ENCODE results near the gene CFL2.

DNA sequence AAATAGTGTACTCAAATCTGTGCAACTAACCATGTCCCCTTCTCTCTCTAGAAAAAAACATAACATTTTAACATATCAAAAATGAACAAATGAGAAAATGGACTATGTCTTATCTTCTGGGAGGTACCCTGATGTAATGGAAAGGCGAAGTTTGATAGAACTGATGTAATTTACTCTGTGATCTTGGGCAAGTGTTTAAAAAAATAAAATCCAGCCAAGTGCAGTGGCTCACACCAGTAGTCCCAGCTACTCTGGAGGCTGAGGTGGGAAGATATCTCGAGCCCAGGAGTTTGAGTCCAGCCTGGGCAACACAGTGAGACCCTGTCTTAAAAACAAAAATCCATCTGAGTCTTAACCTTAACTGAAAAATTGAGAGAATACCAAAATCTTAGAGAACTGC lies 35.8 kb upstream of the CFL2 start:
- no peak for TF ChIP-seq POLR2A (IDR thresholded peaks at IDR 0.05)
- TF ChIP-seq, protein P1, sequence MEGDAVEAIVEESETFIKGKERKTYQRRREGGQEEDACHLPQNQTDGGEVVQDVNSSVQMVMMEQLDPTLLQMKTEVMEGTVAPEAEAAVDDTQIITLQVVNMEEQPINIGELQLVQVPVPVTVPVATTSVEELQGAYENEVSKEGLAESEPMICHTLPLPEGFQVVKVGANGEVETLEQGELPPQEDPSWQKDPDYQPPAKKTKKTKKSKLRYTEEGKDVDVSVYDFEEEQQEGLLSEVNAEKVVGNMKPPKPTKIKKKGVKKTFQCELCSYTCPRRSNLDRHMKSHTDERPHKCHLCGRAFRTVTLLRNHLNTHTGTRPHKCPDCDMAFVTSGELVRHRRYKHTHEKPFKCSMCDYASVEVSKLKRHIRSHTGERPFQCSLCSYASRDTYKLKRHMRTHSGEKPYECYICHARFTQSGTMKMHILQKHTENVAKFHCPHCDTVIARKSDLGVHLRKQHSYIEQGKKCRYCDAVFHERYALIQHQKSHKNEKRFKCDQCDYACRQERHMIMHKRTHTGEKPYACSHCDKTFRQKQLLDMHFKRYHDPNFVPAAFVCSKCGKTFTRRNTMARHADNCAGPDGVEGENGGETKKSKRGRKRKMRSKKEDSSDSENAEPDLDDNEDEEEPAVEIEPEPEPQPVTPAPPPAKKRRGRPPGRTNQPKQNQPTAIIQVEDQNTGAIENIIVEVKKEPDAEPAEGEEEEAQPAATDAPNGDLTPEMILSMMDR (IDR thresholded peaks at IDR 0.05), result no peak
